CD4-positive, alpha-beta T cell treated with Interleukin-6 at 100 ng/mL for 8 hours (primary cell): Measurements from ENCODE around the gene NDUFS4.
A peak's percentile ranks its signal among the peaks of the same experiment; 100 is the strongest.
"Not testable (repeated sequence)": the region's sequence is repeated elsewhere in the genome, so short reads cannot be mapped to it uniquely, and the experiment has no call there.

Source experiments
- DNase-seq: peaks from one replicate; pipeline ENCODE4 v3.0.0-alpha.2; 2020; ENCODE audit warnings: mixed read lengths, low spot score

NDUFS4 gene

DNA sequence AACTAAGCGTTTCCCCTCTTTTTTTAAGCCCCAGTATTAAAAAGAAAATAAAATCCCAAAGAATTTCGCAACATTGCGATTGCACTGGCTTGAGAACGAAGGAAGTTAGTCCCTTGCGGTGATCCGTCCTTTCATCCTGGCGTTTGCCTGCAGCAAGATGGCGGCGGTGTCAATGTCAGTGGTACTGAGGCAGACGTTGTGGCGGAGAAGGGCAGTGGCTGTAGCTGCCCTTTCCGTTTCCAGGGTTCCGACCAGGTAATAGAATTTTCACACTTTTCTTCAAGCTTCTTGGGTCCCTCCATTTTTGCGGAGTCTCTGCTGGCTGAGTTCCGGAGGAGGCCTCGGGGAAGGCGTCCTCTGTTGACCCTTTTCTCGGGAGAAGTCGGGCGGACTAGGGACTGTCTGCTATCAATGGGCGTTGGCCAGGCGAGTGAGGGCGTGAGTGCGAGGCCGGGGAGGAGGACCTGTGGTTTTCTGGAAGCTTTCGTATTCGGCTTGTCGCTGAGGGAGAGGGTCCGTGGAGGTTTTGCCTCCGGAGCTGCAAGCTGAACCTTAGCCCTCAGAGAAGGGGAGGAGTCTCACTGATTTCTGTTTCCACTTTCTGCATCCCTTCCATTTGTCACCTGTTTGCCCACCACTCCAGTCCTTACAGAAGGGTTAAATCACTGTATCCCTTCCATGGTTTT, at the start of gene NDUFS4:
Gene NDUFS4, plus strand, starts transcription at position 134 of the 686 bp plus-strand sequence. Its CDS starts 24 bp downstream, at position 158.
- DNase-seq: peak; percentile 73

- DNase-seq: no peak
Measured at GRCh38 chr5:53512539-53512938, 47.9 kb upstream of the NDUFS4 start.

GRCh38 chr5:53515988-53516387, 44.5 kb upstream of the NDUFS4 start:
- no peak for DNase-seq

GRCh38 chr5:53520813-53521212, 39.6 kb upstream of the NDUFS4 start:
- no peak for DNase-seq

DNA sequence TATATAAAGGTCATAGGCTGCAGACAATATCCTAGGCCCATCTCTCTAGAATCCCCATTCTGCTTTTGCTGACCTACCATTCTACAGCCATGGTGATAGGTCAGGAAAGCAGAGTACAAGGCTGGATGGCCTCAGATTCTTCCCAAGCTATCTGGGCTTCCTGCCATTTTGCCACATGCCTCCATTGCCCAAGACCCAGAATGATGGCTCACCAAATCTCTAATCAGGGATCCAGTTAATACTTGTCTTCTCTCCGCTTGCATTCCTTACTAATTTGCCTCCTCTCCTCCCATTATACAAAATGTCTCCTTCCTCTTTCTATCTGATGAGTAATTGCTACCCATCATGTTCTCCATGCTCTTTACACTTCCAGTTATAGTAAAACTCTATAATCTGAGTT, 22.7 kb upstream of the NDUFS4 start:
- no peak for DNase-seq

DNA sequence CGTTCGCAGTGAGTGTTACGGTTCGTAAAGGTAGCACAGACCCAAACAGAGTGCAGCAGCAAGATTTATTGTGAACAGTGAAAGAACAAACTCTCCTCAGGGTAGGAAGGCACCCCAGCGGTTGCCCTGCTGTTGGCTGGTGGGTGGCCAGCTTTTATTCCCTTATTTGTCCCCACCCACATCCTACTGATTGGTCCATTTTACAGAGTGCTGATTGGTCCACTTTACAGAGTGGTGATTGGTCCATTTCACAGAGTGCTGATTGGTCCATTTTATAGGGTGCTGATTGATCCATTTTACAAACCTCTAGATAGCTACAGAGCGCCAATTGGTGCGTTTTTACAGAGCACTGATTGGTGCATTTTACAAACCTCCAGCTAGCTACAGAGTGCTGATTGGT, 19.7 kb upstream of the NDUFS4 start:
- not testable (repeated sequence) for DNase-seq

DNA sequence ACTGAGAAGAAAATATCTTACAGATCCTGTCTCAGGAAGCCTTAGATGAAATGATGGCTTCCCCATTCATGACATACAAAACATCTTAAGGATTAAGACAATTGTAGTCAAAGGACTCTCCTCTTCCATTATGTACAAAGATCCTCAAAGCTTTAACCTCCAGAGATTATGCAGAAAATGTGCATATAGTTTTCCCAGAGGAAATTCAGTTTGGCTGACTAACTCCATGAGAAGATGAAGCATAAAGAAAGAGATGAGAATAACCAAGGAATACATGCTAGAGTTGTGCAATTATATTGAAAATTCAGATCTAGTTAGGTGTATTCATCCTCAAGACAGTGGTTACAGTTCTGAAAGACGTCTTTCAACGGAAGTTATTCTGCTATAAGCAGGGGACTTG, 18.6 kb upstream of the NDUFS4 start:
- DNase-seq: no peak

- DNase-seq: no peak
Measured at GRCh38 chr5:53542926-53543325, 17.5 kb upstream of the NDUFS4 start.

GRCh38 chr5:53543401-53543800, 17.0 kb upstream of the NDUFS4 start:
- DNase-seq: no peak

DNA sequence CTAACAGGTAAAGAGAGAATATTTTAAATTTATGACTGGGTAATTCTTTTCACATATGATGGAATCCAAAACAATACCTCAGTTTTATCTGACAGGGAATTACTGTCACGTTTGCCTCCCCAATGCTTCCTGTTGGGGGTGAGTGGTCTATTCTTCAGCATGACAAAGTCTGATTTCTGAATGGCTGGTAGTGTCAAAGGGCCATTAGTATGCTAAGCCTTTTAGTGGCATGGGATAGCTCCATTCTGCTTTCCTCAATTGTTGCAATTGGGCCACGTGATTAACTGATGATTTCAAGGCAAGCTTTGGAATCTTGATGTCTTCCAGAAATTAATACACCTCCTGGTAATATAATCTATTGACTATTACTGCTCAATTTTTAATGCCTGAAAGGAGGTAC, 14.7 kb upstream of the NDUFS4 start:
- no peak for DNase-seq

- DNase-seq: no peak
Measured at GRCh38 chr5:53547226-53547625, 13.2 kb upstream of the NDUFS4 start.

DNA sequence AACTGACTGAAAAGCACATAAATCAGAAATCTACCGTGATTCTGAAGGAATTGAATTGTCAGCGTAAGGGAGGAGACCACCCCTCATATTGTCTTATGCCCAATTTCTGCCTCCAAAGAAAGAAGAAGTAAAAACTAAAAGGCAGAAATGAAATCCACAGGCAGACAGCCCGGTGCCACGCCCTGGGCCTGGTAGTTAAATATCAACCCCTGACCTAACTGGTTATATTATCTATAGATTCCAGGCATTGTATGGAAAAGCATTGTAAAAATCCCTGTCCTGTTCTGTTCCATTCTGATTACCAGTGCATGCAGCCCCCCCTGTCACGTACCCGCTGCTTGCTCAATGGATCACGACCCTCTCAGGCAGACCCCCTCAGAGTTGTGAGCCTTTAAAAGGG, 11.9 kb upstream of the NDUFS4 start:
- DNase-seq: not testable (repeated sequence)

- DNase-seq: no peak
Measured at GRCh38 chr5:53549792-53550191, 10.6 kb upstream of the NDUFS4 start.

DNA sequence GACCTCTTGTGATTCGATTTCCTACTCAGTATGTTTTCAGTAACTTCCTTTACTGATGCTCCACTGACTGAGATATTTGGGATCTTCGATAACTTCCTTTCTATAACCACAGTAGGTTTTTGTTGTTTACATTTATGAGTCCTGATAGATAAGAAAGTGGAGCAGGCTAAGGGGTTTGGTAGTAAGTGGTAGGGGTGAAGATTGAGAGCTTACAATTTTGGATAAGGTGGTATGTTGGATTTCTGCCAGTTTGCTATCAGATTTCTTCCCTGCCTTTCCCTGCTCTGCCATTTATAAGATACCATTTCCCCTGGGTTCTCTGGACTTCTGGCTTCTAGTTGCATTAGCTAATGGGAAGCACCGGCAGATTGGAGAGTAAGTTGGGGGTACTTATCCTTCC, 7.9 kb upstream of the NDUFS4 start:
- no peak for DNase-seq

- no peak for DNase-seq
Measured at GRCh38 chr5:53554444-53554843, 6.0 kb upstream of the NDUFS4 start.

DNA sequence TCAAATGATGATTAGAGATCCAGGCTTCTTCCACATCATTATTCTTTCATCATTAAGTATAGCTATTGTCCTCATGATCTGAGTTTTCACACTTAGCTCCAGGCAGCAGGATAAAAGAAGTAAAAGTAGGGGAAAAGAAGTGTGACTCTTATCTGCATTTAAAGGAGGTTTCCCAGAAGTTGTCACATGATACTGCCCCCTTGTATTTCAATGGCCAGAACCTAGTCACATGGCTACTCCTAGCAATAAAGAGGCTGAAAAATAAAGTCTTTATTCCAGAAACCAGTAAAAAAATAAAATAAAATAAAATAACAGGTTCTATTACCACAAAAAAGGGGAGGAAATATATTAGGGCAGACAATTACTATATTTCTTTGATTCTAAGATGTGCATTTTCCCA, 5.3 kb upstream of the NDUFS4 start:
- DNase-seq: no peak

DNA sequence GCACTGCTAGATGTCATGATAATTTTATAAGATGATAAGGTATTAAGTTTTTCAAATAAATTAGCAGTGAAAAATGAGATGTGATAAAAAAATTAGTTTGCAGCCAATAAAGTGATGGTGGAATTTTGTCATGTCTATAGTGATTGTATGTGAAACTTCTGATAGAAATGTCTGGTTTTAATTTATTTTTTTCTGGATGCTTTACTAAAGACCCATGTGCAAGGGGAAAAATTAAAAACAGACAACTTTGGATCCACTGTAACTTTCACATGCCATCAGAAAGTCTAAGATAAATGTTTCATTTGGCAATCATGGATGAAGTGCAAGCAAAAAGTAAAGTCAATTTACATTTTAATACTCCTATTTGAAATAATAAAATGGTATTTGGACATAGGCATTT, 4.4 kb upstream of the NDUFS4 start:
- DNase-seq: no peak

DNA sequence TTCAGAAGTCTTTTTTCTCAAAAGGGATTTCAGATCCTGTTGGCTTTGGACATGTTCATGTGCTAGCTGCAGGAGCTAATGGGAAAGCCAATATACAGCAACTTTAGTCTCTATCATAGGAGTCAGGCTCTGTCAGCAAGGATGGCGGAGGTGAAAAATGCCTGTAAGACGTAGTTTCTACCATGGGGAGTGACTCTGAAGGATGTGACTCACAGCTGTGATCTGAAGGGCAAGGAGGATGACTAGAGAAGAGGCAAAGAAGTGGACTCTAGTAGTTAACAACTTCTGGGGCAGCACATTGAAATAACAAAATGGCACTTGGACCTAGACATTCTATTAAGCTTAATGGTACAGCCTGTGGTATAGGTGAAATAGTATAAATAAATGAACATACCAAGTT, 3.1 kb upstream of the NDUFS4 start:
- DNase-seq: no peak

GRCh38 chr5:53558966-53559365, 1.5 kb upstream of the NDUFS4 start:
- no peak for DNase-seq

DNA sequence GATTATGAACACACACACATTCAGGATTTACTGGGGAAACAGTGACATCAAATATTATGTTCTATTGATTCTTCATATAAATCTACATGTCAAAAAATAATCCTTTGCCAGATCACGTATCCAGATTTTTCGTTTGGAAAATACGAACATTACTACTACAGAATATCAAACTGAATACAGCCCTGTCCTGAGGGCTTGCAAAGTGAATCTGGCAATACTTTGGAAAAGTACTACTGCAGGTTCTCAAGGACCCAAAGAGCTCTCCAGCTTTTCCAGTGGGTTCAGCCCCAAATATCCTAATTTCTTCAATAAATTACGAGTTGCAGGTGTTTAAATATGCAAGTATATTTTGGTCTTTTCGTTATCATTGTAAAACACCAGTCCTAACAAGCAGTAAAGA, 411 bp upstream of the NDUFS4 start:
- DNase-seq: no peak

GRCh38 chr5:53568401-53568800, 8.0 kb downstream of the NDUFS4 start:
- DNase-seq: no peak

DNA sequence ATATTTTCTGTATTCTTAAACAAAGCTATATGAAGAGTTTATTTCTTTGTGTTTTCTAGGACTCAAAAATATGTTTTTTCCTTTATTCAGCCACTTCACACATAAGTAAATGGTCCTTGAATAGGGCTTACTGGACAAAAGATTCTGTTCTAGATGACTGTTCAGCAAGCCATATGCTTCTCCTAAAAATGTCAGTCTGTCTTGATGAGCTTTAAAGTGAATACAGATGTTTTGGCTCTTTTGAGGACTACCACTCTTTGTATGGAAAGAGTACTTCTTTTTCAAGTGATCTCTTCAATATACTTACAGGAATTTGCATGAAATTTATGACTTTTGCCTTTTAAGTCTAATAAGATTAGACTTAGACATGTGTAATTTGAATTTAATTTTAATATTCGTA, 8.4 kb downstream of the NDUFS4 start:
- no peak for DNase-seq

DNA sequence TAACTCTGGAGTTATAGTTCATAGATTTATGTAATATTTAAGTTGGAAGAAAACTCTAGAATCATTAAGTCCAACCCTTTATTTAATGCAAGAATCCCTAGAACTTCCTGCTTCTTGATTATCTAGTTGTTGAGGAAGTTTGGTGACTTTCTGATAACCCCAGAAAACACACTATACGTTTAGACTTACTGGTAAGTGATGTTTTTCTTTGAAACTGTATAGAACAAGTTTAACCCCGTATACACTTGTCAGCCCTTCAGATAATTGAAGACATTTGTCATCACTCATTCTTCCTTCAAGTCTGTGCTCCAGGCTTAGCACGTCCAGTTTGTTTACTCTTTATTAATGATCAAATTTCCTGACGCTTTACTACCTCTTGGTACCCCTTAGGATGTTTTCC, 9.0 kb downstream of the NDUFS4 start:
- no peak for DNase-seq

- no peak for DNase-seq
Measured at GRCh38 chr5:53571403-53571802, 11.0 kb downstream of the NDUFS4 start.

DNA sequence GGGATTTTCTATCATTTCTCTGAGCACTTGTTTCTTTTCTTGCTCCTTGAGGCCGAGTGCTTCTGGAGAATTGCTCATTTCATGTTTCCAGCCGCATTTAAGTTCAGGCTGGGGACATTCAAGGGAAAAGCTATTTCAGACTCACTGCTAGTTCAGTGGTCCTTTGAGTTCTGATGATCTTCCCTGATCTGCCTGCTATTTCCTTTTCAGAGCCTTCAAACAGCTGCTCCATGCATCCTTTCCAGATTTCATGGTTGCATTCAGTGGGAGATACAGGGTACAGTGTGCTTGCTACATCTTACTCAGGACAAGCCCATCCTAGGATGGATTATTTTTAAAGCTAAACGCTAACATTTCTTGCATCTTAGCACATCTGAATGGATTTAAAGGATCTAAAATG, 14.7 kb downstream of the NDUFS4 start:
- no peak for DNase-seq
